Subcutaneous abdominal adipose tissue (tissue), 5 donors: ENCODE measurements around the gene LMX1B.

Source experiments
- H3K27ac ChIP-seq: one replicate; pipeline ENCODE4 v1.7.0; 2013; ENCODE audit warnings: low read depth, mild to moderate bottlenecking, inconsistent platforms, low read length, moderate library complexity
- H3K27me3 ChIP-seq, 5 donors: one replicate each; pipeline ENCODE4 v1.7.0; 2013; ENCODE audit warnings: low read length in 5 of 5, inconsistent platforms in 1 of 5; ENCODE audit not compliant: control insufficient read depth in 5 of 5, insufficient read depth in 4 of 5
- H3K36me3 ChIP-seq, 5 donors: one replicate each; pipeline ENCODE4 v1.7.0; 2013; ENCODE audit warnings: low read length in 5 of 5; ENCODE audit not compliant: control insufficient read depth in 5 of 5, insufficient read depth in 5 of 5
- H3K4me1 ChIP-seq, 5 donors: one replicate each; pipeline ENCODE4 v1.7.0; 2013; ENCODE audit warnings: low read length in 5 of 5, mild to moderate bottlenecking in 3 of 5, moderate library complexity in 1 of 5; ENCODE audit not compliant: control insufficient read depth in 5 of 5, insufficient read depth in 5 of 5
- H3K4me3 ChIP-seq, 5 donors: one replicate each; pipeline ENCODE4 v1.7.0; 2013; ENCODE audit warnings: low read length in 5 of 5, low read depth in 1 of 5
- H3K9ac ChIP-seq, 5 donors: one replicate each; pipeline ENCODE4 v1.7.0; 2013; ENCODE audit warnings: low read length in 5 of 5, mild to moderate bottlenecking in 4 of 5, moderate library complexity in 3 of 5
- H3K9me3 ChIP-seq, 5 donors: one replicate each; pipeline ENCODE4 v1.7.0; 2013; ENCODE audit warnings: low read length in 5 of 5; ENCODE audit not compliant: control insufficient read depth in 5 of 5
- donor health status: healthy.
- donor health status: healthy.
- donor health status: healthy.
- donor health status: healthy.
- donor health status: healthy.

Gene LMX1B

GRCh38 chr9:126693428-126693944 lies 79.8 kb downstream of the LMX1B start:
- Histone ChIP-seq H3K9me3 (no peaks in the 10 kb centered on the region), H3K4me3 (no peak overlapping the region), H3K4me1 (no peaks in the 10 kb centered on the region), H3K27ac (no peak overlapping the region), H3K27me3 (peaks cover 19 to 48% (median 30%) of the 10 kb centered on the region in 5 donors), H3K9ac (no peak overlapping the region), H3K36me3 (no peaks in the 10 kb centered on the region)

GRCh38 chr9:126694206-126695081 lies 80.7 kb downstream of the LMX1B start:
- no peak overlapping the region for H3K9ac ChIP-seq

GRCh38 chr9:126695186-126695585 lies 81.5 kb downstream of the LMX1B start:
- no peak overlapping the region for H3K9ac ChIP-seq
- H3K4me3 ChIP-seq: no peak overlapping the region
- H3K4me1 ChIP-seq: no peaks in the 10 kb centered on the region
- H3K27me3 ChIP-seq: peaks cover 13 to 39% (median 20%) of the 10 kb centered on the region in 5 donors
- no peaks in the 10 kb centered on the region for H3K9me3 ChIP-seq
- no peak overlapping the region for H3K27ac ChIP-seq
- H3K36me3 ChIP-seq: no peaks in the 10 kb centered on the region

More at GRCh38 chr9:126694206-126695081, 80.7 kb downstream of the LMX1B start:
- no peaks in the 10 kb centered on the region for H3K36me3 ChIP-seq
- no peaks in the 10 kb centered on the region for H3K4me1 ChIP-seq
- no peak overlapping the region for H3K4me3 ChIP-seq
- H3K27ac ChIP-seq: no peak overlapping the region
- no peaks in the 10 kb centered on the region for H3K9me3 ChIP-seq
- H3K27me3 ChIP-seq: peaks cover 17 to 39% (median 22%) of the 10 kb centered on the region in 5 donors

- H3K9ac ChIP-seq: no peak overlapping the region
- no peaks in the 10 kb centered on the region for H3K36me3 ChIP-seq
- no peaks in the 10 kb centered on the region for H3K9me3 ChIP-seq
- H3K27me3 ChIP-seq: peaks cover 9 to 36% (median 21%) of the 10 kb centered on the region in 5 donors
- H3K27ac ChIP-seq: no peak overlapping the region
- no peak overlapping the region for H3K4me3 ChIP-seq
- no peaks in the 10 kb centered on the region for H3K4me1 ChIP-seq
These were observed 82.1 kb downstream of the LMX1B start for GRCh38 chr9:126695701-126696400.

- Histone ChIP-seq H3K36me3 (no peaks in the 10 kb centered on the region), H3K9me3 (no peaks in the 10 kb centered on the region), H3K27me3 (peaks cover 9 to 40% (median 25%) of the 10 kb centered on the region in 5 donors), H3K27ac (no peak overlapping the region), H3K4me3 (no peak overlapping the region), H3K9ac (no peak overlapping the region), H3K4me1 (no peaks in the 10 kb centered on the region)
These were observed 82.8 kb downstream of the LMX1B start for GRCh38 chr9:126696401-126697145.

- H3K27me3 ChIP-seq: peaks cover 9 to 47% (median 30%) of the 10 kb centered on the region in 5 donors
- no peaks in the 10 kb centered on the region for H3K4me1 ChIP-seq
- no peak overlapping the region for H3K4me3 ChIP-seq
- H3K27ac ChIP-seq: no peak overlapping the region
- no peaks in the 10 kb centered on the region for H3K9me3 ChIP-seq
- H3K9ac ChIP-seq: no peak overlapping the region
- no peaks in the 10 kb centered on the region for H3K36me3 ChIP-seq
These were observed 83.6 kb downstream of the LMX1B start for GRCh38 chr9:126697330-126697729.

GRCh38 chr9:126698251-126698650 lies 84.5 kb downstream of the LMX1B start:
- Histone ChIP-seq H3K4me3 (no peak overlapping the region), H3K27me3 (peaks cover 16 to 50% (median 39%) of the 10 kb centered on the region in 5 donors), H3K27ac (no peak overlapping the region), H3K9me3 (no peaks in the 10 kb centered on the region), H3K9ac (no peak overlapping the region), H3K4me1 (no peaks in the 10 kb centered on the region), H3K36me3 (no peaks in the 10 kb centered on the region)

GRCh38 chr9:126698756-126699155 lies 85.0 kb downstream of the LMX1B start:
- Histone ChIP-seq H3K4me3 (no peak overlapping the region), H3K27ac (no peak overlapping the region), H3K9ac (no peak overlapping the region), H3K4me1 (no peaks in the 10 kb centered on the region), H3K27me3 (peaks cover 19 to 55% (median 44%) of the 10 kb centered on the region in 5 donors), H3K36me3 (no peaks in the 10 kb centered on the region), H3K9me3 (no peaks in the 10 kb centered on the region)

GRCh38 chr9:126699401-126699881 lies 85.7 kb downstream of the LMX1B start:
- H3K4me3 ChIP-seq: no peak overlapping the region
- H3K27me3 ChIP-seq: peaks cover 23 to 61% (median 48%) of the 10 kb centered on the region in 5 donors
- no peak overlapping the region for H3K27ac ChIP-seq
- no peaks in the 10 kb centered on the region for H3K36me3 ChIP-seq
- no peaks in the 10 kb centered on the region for H3K9me3 ChIP-seq
- H3K9ac ChIP-seq: no peak overlapping the region
- no peaks in the 10 kb centered on the region for H3K4me1 ChIP-seq
